GM18868 (cell line): ENCODE measurements around the gene DGKB.

Experiments used
- ATAC-seq: cut with Tn5 transposase; IDR thresholded peaks from one replicate; pipeline ENCODE4 v1.9.1; 2021; ENCODE audit warnings: mild to moderate bottlenecking, moderate library complexity; ENCODE audit not compliant: unreplicated experiment

The DGKB gene

GRCh38 chr7:14825912-14826311 is 76.6 kb downstream of the DGKB start:
- ATAC-seq: no peak

- ATAC-seq: no peak
These were observed 80.1 kb downstream of the DGKB start for GRCh38 chr7:14822481-14822854.

- no peak for ATAC-seq
These were observed 80.6 kb downstream of the DGKB start for GRCh38 chr7:14821757-14822480.

GRCh38 chr7:14818871-14819270 is 83.7 kb downstream of the DGKB start:
- no peak for ATAC-seq

- no peak for ATAC-seq
These were observed 84.5 kb downstream of the DGKB start for GRCh38 chr7:14817829-14818614.

GRCh38 chr7:14807507-14807906 is 95.0 kb downstream of the DGKB start:
- no peak for ATAC-seq

GRCh38 chr7:14806891-14807290 is 95.7 kb downstream of the DGKB start:
- no peak for ATAC-seq

- no peak for ATAC-seq
These were observed 97.3 kb downstream of the DGKB start for GRCh38 chr7:14805105-14805719.

- ATAC-seq: no peak
These were observed 101.9 kb downstream of the DGKB start for GRCh38 chr7:14800664-14801063.

- ATAC-seq: no peak
These were observed 109.4 kb downstream of the DGKB start for GRCh38 chr7:14793151-14793550.

GRCh38 chr7:14787551-14787950 is 115.0 kb downstream of the DGKB start:
- no peak for ATAC-seq

GRCh38 chr7:14786314-14786895 is 116.1 kb downstream of the DGKB start:
- no peak for ATAC-seq

- no peak for ATAC-seq
These were observed 124.7 kb downstream of the DGKB start for GRCh38 chr7:14777806-14778205.

- no peak for ATAC-seq
These were observed 126.3 kb downstream of the DGKB start for GRCh38 chr7:14776266-14776665.

- ATAC-seq: no peak
These were observed 128.8 kb downstream of the DGKB start for GRCh38 chr7:14773729-14774271.

- no peak for ATAC-seq
These were observed 131.9 kb downstream of the DGKB start for GRCh38 chr7:14770614-14771013.

- no peak for ATAC-seq
These were observed 133.3 kb downstream of the DGKB start for GRCh38 chr7:14769261-14769660.

- ATAC-seq: no peak
These were observed 134.7 kb downstream of the DGKB start for GRCh38 chr7:14767716-14768425.

- no peak for ATAC-seq
These were observed 135.8 kb downstream of the DGKB start for GRCh38 chr7:14766747-14767146.

GRCh38 chr7:14765731-14766130 is 136.8 kb downstream of the DGKB start:
- no peak for ATAC-seq

GRCh38 chr7:14762561-14762960 is 140.0 kb downstream of the DGKB start:
- ATAC-seq: no peak
